Mesenchymal stem cell (in vitro differentiated cells and primary cell): ENCODE measurements around the gene CRYGA.

Experiments used
- DNase-seq: peaks from one replicate; pipeline ENCODE4 v3.0.0-alpha.2; 2013
- H2AFZ ChIP-seq: one replicate; pipeline ENCODE4 v1.6.1; 2013; ENCODE audit warnings: low read depth, mild to moderate bottlenecking, control low read depth, inconsistent platforms, low read length, moderate library complexity
- H2AK5ac ChIP-seq: 2 replicates; pipeline ENCODE4 v1.6.1; 2013; ENCODE audit warnings: low read length, moderate library complexity, mild to moderate bottlenecking, inconsistent platforms; ENCODE audit not compliant: severe bottlenecking
- H2BK120ac ChIP-seq: one replicate; pipeline ENCODE4 v1.6.1; 2013; ENCODE audit warnings: low read depth, mild to moderate bottlenecking, inconsistent platforms, low read length, moderate library complexity
- H2BK12ac ChIP-seq, 2 experiments: one replicate each; pipeline ENCODE4 v1.6.1; 2013; ENCODE audit warnings: inconsistent platforms in 2 of 2, low read length in 2 of 2, mild to moderate bottlenecking in 2 of 2, moderate library complexity in 2 of 2, control low read depth in 1 of 2
- H2BK15ac ChIP-seq: one replicate; pipeline ENCODE4 v1.6.1; 2013; ENCODE audit warnings: mild to moderate bottlenecking, low read depth, inconsistent platforms; ENCODE audit not compliant: poor library complexity, severe bottlenecking
- H2BK5ac ChIP-seq: 2 replicates; pipeline ENCODE4 v1.6.1; 2013; ENCODE audit warnings: low read depth, mild to moderate bottlenecking, low read length, control low read depth, inconsistent platforms; ENCODE audit not compliant: poor library complexity, severe bottlenecking
- H3K14ac ChIP-seq, 2 experiments: one replicate each; pipeline ENCODE4 v1.6.1; 2013; ENCODE audit warnings: inconsistent platforms in 2 of 2, low read length in 2 of 2, control low read depth in 1 of 2, mild to moderate bottlenecking in 1 of 2, moderate library complexity in 1 of 2
- H3K18ac ChIP-seq, 2 experiments: one replicate each; pipeline ENCODE4 v1.6.1; 2013; ENCODE audit warnings: inconsistent platforms in 2 of 2, low read length in 2 of 2, control low read depth in 1 of 2, low read depth in 1 of 2, mild to moderate bottlenecking in 1 of 2
- H3K23ac ChIP-seq, 2 experiments: one replicate each; pipeline ENCODE4 v1.6.1; 2013; ENCODE audit warnings: inconsistent platforms in 2 of 2, low read length in 2 of 2, mild to moderate bottlenecking in 2 of 2, moderate library complexity in 2 of 2, control low read depth in 1 of 2
- H3K27ac ChIP-seq: 2 replicates; pipeline ENCODE4 v1.5.1; 2013; ENCODE audit warnings: mild to moderate bottlenecking, moderate library complexity, low read length, control low read depth, inconsistent platforms; ENCODE audit not compliant: poor library complexity, severe bottlenecking
- H3K27me3 ChIP-seq, 2 experiments: 2 replicates each; pipeline versions ENCODE4 v1.6.1 to v1.7.0; 2013; ENCODE audit warnings: low read length in 2 of 2, mild to moderate bottlenecking in 2 of 2, moderate library complexity in 2 of 2, control low read depth in 1 of 2, inconsistent platforms in 1 of 2; ENCODE audit not compliant: control insufficient read depth in 1 of 2, insufficient read depth in 1 of 2
- H3K36me3 ChIP-seq, 2 experiments: 2 replicates each; pipeline versions ENCODE4 v1.6.1 to v1.7.0; 2013; ENCODE audit warnings: low read length in 2 of 2, control low read depth in 1 of 2, inconsistent platforms in 1 of 2, low read depth in 1 of 2, mild to moderate bottlenecking in 1 of 2; ENCODE audit not compliant: insufficient read depth in 2 of 2, control insufficient read depth in 1 of 2
- H3K4ac ChIP-seq, 2 experiments: one replicate each; pipeline ENCODE4 v1.6.1; 2013; ENCODE audit warnings: inconsistent platforms in 2 of 2, low read length in 2 of 2, mild to moderate bottlenecking in 2 of 2, moderate library complexity in 2 of 2, control low read depth in 1 of 2, low read depth in 1 of 2
- H3K4me1 ChIP-seq: 2 replicates; pipeline ENCODE4 v1.6.1; 2013; ENCODE audit warnings: low read depth, low read length, control low read depth; ENCODE audit not compliant: control insufficient read depth, insufficient read depth
- H3K4me2 ChIP-seq: 2 replicates; pipeline ENCODE4 v1.6.1; 2013; ENCODE audit warnings: low read length, mild to moderate bottlenecking, inconsistent platforms; ENCODE audit not compliant: poor library complexity, severe bottlenecking
- H3K4me3 ChIP-seq, 2 experiments: 2 replicates each; pipeline versions ENCODE4 v1.5.1 to v1.7.0; 2013; ENCODE audit warnings: low read length in 2 of 2, mild to moderate bottlenecking in 2 of 2, control low read depth in 1 of 2, low read depth in 1 of 2; ENCODE audit not compliant: insufficient read depth in 1 of 2
- H3K79me1 ChIP-seq: replicated peaks from 2 replicates; pipeline ENCODE4 v1.6.1; 2013; ENCODE audit warnings: mild to moderate bottlenecking, control low read depth, low read length, inconsistent platforms; ENCODE audit not compliant: poor library complexity, severe bottlenecking
- H3K9ac ChIP-seq: 2 replicates; pipeline ENCODE4 v1.7.0; 2013; ENCODE audit warnings: mild to moderate bottlenecking, low read length, moderate library complexity
- H3K9me3 ChIP-seq: 2 replicates; pipeline ENCODE4 v1.7.0; 2013; ENCODE audit warnings: mild to moderate bottlenecking, low read length; ENCODE audit not compliant: control insufficient read depth
- H4K8ac ChIP-seq: one replicate; pipeline ENCODE4 v1.6.1; 2013; ENCODE audit warnings: inconsistent platforms, mild to moderate bottlenecking, low read length, moderate library complexity
- H4K91ac ChIP-seq: one replicate; pipeline ENCODE4 v1.6.1; 2013; ENCODE audit warnings: mild to moderate bottlenecking, low read length, inconsistent platforms
- WGBS: methylation state at CpG from one replicate; pipeline ENCODE4 v1.1.7; 2013; ENCODE audit warnings: mixed read lengths; 5-methylcytosine and 5-hydroxymethylcytosine counted together

The CRYGA gene

GRCh38 chr2:208183526-208183925, 20.1 kb upstream of the CRYGA start:
- no peak for DNase-seq
- Histone ChIP-seq H2BK120ac (no peak overlapping the region), H3K23ac (no peak overlapping the region), H2AK5ac (no peak overlapping the region), H4K8ac (no peak overlapping the region), H3K79me1 (no peaks in the 10 kb centered on the region), H3K9me3 (no peaks in the 10 kb centered on the region), H2AFZ (no peak overlapping the region), H3K27ac (no peak overlapping the region), H3K36me3 (no peaks in the 10 kb centered on the region), H3K14ac (no peak overlapping the region), H3K27me3 (peaks cover 14 to 15% of the 10 kb centered on the region in 2 experiments), H2BK5ac (no peak overlapping the region), H3K9ac (no peak overlapping the region), H2BK12ac (no peak overlapping the region), H3K4me2 (no peak overlapping the region), H3K18ac (no peak overlapping the region), H3K4me1 (peaks cover 2% of the 10 kb centered on the region), H3K4ac (no peak overlapping the region), H4K91ac (no peak overlapping the region), H2BK15ac (no peak overlapping the region), H3K4me3 (no peak overlapping the region)
- 40% methylated on average over 6 of the region's 7 CpGs for WGBS

- Histone ChIP-seq H3K27me3 (peaks cover 14 to 15% of the 10 kb centered on the region in 2 experiments), H3K4me1 (peaks cover 2% of the 10 kb centered on the region), H3K4me2 (no peak overlapping the region), H3K4ac (no peak overlapping the region), H3K23ac (no peak overlapping the region), H4K8ac (no peak overlapping the region), H3K79me1 (no peaks in the 10 kb centered on the region), H2AFZ (no peak overlapping the region), H2BK15ac (no peak overlapping the region), H3K14ac (no peak overlapping the region), H3K27ac (no peak overlapping the region), H2AK5ac (no peak overlapping the region), H2BK12ac (no peak overlapping the region), H3K9ac (no peak overlapping the region), H3K9me3 (no peaks in the 10 kb centered on the region), H3K18ac (no peak overlapping the region), H3K36me3 (no peaks in the 10 kb centered on the region), H2BK5ac (no peak overlapping the region), H2BK120ac (no peak overlapping the region), H3K4me3 (no peak overlapping the region), H4K91ac (peak overlapping the region; percentile 39)
- DNase-seq: no peak
- WGBS: 89% methylated on average over 3 of the region's 3 CpGs
These were observed 19.4 kb upstream of the CRYGA start for GRCh38 chr2:208182835-208183234.

DNA sequence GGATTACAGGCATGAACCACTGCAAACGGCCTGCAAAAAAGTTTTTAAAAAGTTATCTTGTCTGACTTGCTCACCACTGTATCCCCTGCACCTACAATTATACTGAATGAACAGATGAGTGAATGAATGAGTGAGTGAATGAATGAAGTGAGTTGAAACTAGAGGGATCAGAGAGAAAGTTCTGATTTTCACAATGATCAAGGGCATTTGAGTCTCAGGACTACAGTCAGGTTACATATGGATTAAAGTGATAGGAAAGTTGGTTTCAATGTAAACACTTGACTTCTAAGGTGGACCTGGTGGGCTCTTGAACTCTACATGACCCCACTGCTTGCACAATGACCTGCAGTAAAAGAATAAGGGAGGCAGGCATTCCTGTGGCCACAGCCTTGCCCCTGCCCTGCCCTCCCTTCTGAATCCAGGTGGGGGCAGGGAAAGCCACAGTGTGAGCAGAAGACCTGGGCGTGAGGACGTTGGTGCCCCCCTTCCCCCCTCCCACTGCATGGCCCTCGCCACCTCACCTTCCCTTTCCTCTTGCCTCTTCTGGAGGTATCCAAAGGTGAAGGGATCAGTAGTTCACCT, 15.7 kb upstream of the CRYGA start:
- Histone ChIP-seq H3K23ac (no peak overlapping the region), H3K27me3 (peaks cover 5 to 13% of the 10 kb centered on the region in 2 experiments), H3K4me1 (peaks cover 2% of the 10 kb centered on the region), H4K91ac (no peak overlapping the region), H3K79me1 (no peaks in the 10 kb centered on the region), H4K8ac (no peak overlapping the region), H2BK5ac (no peak overlapping the region), H3K36me3 (no peaks in the 10 kb centered on the region), H3K14ac (peak overlapping the region in 1 of 2 experiments; percentile 28), H3K4ac (no peak overlapping the region), H3K4me2 (no peak overlapping the region), H3K9ac (no peak overlapping the region), H2AFZ (peak overlapping the region; percentile 68), H3K9me3 (no peaks in the 10 kb centered on the region), H3K27ac (no peak overlapping the region), H2AK5ac (no peak overlapping the region), H2BK120ac (no peak overlapping the region), H3K18ac (no peak overlapping the region), H2BK12ac (no peak overlapping the region), H3K4me3 (no peak overlapping the region), H2BK15ac (no peak overlapping the region)
- WGBS: 83% methylated on average over 1 of the region's 4 CpGs
- no peak for DNase-seq

DNA sequence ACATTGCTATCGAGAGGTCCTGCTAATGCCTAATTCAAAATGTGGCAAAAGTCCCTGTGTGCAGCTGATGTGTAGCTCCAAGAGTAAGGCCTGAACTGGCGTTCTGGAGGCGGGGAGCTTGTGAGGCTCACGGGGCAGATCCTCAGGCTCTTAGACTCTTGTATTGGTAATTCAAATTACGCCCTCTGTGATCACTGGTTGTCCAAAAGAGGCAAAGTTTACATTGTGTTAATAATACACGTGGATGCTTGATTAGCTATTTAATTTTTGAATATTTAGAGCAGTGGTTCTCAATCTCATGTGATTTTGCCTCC, 12.4 kb upstream of the CRYGA start:
- peak overlapping the region; percentile 63 for H3K9ac ChIP-seq
- no peak overlapping the region for H4K8ac ChIP-seq
- peaks cover 2% of the 10 kb centered on the region for H3K4me1 ChIP-seq
- H3K4ac ChIP-seq: no peak overlapping the region
- no peak overlapping the region for H4K91ac ChIP-seq
- WGBS: 81% methylated on average over 6 of the region's 6 CpGs
- H2BK15ac ChIP-seq: no peak overlapping the region
- no peaks in the 10 kb centered on the region for H3K36me3 ChIP-seq
- H2BK5ac ChIP-seq: no peak overlapping the region
- no peak overlapping the region for H2BK12ac ChIP-seq
- no peaks in the 10 kb centered on the region for H3K27me3 ChIP-seq
- H3K4me3 ChIP-seq: no peak overlapping the region
- no peak overlapping the region for H3K23ac ChIP-seq
- H3K79me1 ChIP-seq: no peaks in the 10 kb centered on the region
- H3K18ac ChIP-seq: no peak overlapping the region
- no peak for DNase-seq
- no peak overlapping the region for H3K14ac ChIP-seq
- no peak overlapping the region for H3K4me2 ChIP-seq
- no peaks in the 10 kb centered on the region for H3K9me3 ChIP-seq
- H2AK5ac ChIP-seq: no peak overlapping the region
- no peak overlapping the region for H2BK120ac ChIP-seq
- H3K27ac ChIP-seq: no peak overlapping the region
- no peak overlapping the region for H2AFZ ChIP-seq
